H1 (cell line): Measurements from ENCODE around the gene CTIF. TPM values are rescaled to one million over a fixed set of nuclear protein-coding genes. Genes with fewer than 3 reads are reported as not detected.

Source experiments
- CTCF ChIA-PET: fragments of 300-600 bp; sonication (Branson Sonifier 250); formaldehyde crosslinking; loops from one replicate; lab custom pipeline; 2021; ENCODE audit not compliant: partially characterized antibody; lab: Charles Lee
- POLR2A ChIA-PET: fragments of 300-600 bp; sonication (Branson Sonifier 250); formaldehyde crosslinking; loops from one replicate; lab custom pipeline; 2021; ENCODE audit warnings: inconsistent platforms; ENCODE audit not compliant: partially characterized antibody; lab: Charles Lee
- DNase-seq, 2 experiments: peaks; one replicate each; pipeline versions ENCODE4 v3.0.0 to v3.0.0-alpha.2; 2010 to 2022; ENCODE audit warnings: low spot score in 2 of 2, low read depth in 1 of 2, mixed read lengths in 1 of 2
- FAIRE-seq: peaks from 2 replicates; lab custom pipeline; 2011; peaks lifted over from hg19 to GRCh38; lab: Jason Lieb, UNC
- H2AFZ ChIP-seq: 2 replicates; pipeline ENCODE4 v1.8.1; 2012; ENCODE audit warnings: low read length, inconsistent platforms
- H2AK5ac ChIP-seq: 2 replicates; pipeline ENCODE4 v1.6.1; 2013; ENCODE audit warnings: low read depth, low read length
- H2BK120ac ChIP-seq: replicated peaks from 2 replicates; pipeline ENCODE3; 2013; ENCODE audit warnings: low read depth, low read length, inconsistent platforms
- H2BK12ac ChIP-seq: 2 replicates; pipeline ENCODE4 v1.6.1; 2013; ENCODE audit warnings: low read depth, low read length
- H2BK15ac ChIP-seq: 2 replicates; pipeline ENCODE4 v1.6.1; 2013; ENCODE audit warnings: low read length
- H2BK20ac ChIP-seq: 2 replicates; pipeline ENCODE4 v1.6.1; 2013; ENCODE audit warnings: low read length
- H2BK5ac ChIP-seq: 2 replicates; pipeline ENCODE4 v1.6.1; 2013; ENCODE audit warnings: low read depth, low read length
- H3K14ac ChIP-seq: 2 replicates; pipeline ENCODE4 v1.6.1; 2013; ENCODE audit warnings: inconsistent platforms; ENCODE audit not compliant: insufficient read length
- H3K18ac ChIP-seq: 2 replicates; pipeline ENCODE4 v1.6.1; 2013; ENCODE audit warnings: low read length; ENCODE audit errors: extremely low read depth
- H3K23ac ChIP-seq: 2 replicates; pipeline ENCODE4 v1.6.1; 2013; ENCODE audit warnings: inconsistent platforms; ENCODE audit not compliant: insufficient read length
- H3K23me2 ChIP-seq: 2 replicates; pipeline ENCODE4 v1.6.1; 2013; ENCODE audit warnings: low read depth, low read length
- H3K27ac ChIP-seq: 2 replicates; pipeline ENCODE4 v1.6.1; 2011; ENCODE audit warnings: low read depth, low read length, inconsistent platforms
- H3K27me3 ChIP-seq, 4 experiments: replicated peaks in 1 of 4; 1 replicate in 1 of 4; 2 replicates in 3 of 4; pipeline versions ENCODE4 v1.6.1 to v1.8.1; 2011 to 2013; ENCODE audit warnings: low read length in 3 of 4, mild to moderate bottlenecking in 3 of 4, inconsistent platforms in 2 of 4, mixed read lengths in 2 of 4, moderate library complexity in 1 of 4; ENCODE audit not compliant: control insufficient read depth in 3 of 4, insufficient read depth in 3 of 4; ENCODE audit errors: extremely low read depth in 1 of 4
- H3K36me3 ChIP-seq, 4 experiments: 2 replicates each; pipeline versions ENCODE4 v1.6.1 to v1.8.1; 2011 to 2013; ENCODE audit warnings: mild to moderate bottlenecking in 4 of 4, low read length in 3 of 4, moderate library complexity in 2 of 4, control low read depth in 1 of 4, inconsistent platforms in 1 of 4; ENCODE audit not compliant: insufficient read depth in 4 of 4, control insufficient read depth in 2 of 4
- H3K4ac ChIP-seq: replicated peaks from 2 replicates; pipeline ENCODE3; 2013; ENCODE audit warnings: low read length, low read depth, mixed read lengths, inconsistent platforms; ENCODE audit not compliant: insufficient read length
- H3K4me1 ChIP-seq, 4 experiments: replicated peaks in 1 of 4; 1 replicate in 1 of 4; 2 replicates in 3 of 4; pipeline versions ENCODE4 v1.6.1 to v1.8.1; 2011 to 2013; ENCODE audit warnings: low read length in 3 of 4, inconsistent platforms in 2 of 4, mixed read lengths in 1 of 4; ENCODE audit not compliant: insufficient read depth in 4 of 4, control insufficient read depth in 3 of 4
- H3K4me2 ChIP-seq, 2 experiments: 2 replicates each; pipeline versions ENCODE4 v1.6.1 to v1.8.1; 2011 to 2013; ENCODE audit warnings: low read depth in 2 of 2, low read length in 2 of 2, control low read depth in 1 of 2, inconsistent platforms in 1 of 2, mild to moderate bottlenecking in 1 of 2; ENCODE audit not compliant: insufficient read depth in 1 of 2
- H3K4me3 ChIP-seq, 4 experiments: fragments of 200-600, 300-600 bp in 1 of 4; sonication (generic), shearing (Covaris generic), sonication (Bioruptor Twin) in 1 of 4; 2 replicates each; pipeline versions ENCODE4 v1.5.1 to v1.8.1; 2011 to 2016; ENCODE audit warnings: low read length in 4 of 4, low read depth in 3 of 4, control low read depth in 2 of 4, inconsistent platforms in 2 of 4, mild to moderate bottlenecking in 2 of 4, mixed read lengths in 1 of 4, moderate library complexity in 1 of 4; ENCODE audit not compliant: insufficient read depth in 2 of 4; ENCODE audit errors: extremely low read depth in 1 of 4
- H3K56ac ChIP-seq: replicated peaks from 2 replicates; pipeline ENCODE3; 2013; ENCODE audit warnings: low read depth, mild to moderate bottlenecking, mixed read lengths, low read length, inconsistent platforms; ENCODE audit not compliant: insufficient read length
- H3K79me1 ChIP-seq: 2 replicates; pipeline ENCODE4 v1.6.1; 2013; ENCODE audit warnings: low read depth, low read length, control low read depth
- H3K79me2 ChIP-seq, 2 experiments: 2 replicates each; pipeline versions ENCODE4 v1.6.1 to v1.8.1; 2012 to 2013; ENCODE audit warnings: low read length in 2 of 2, mild to moderate bottlenecking in 2 of 2, inconsistent platforms in 1 of 2; ENCODE audit not compliant: insufficient read depth in 2 of 2, control insufficient read depth in 1 of 2
- H3K9ac ChIP-seq, 4 experiments: replicated peaks in 1 of 4; 1 replicate in 1 of 4; 2 replicates in 3 of 4; pipeline versions ENCODE4 v1.6.1 to v1.8.1; 2011 to 2013; ENCODE audit warnings: low read depth in 3 of 4, low read length in 3 of 4, control low read depth in 2 of 4, mild to moderate bottlenecking in 2 of 4, moderate library complexity in 2 of 4, inconsistent platforms in 1 of 4; ENCODE audit errors: extremely low read depth in 1 of 4
- H3K9me3 ChIP-seq, 2 experiments: 2 replicates each; pipeline versions ENCODE4 v1.6.1 to v1.8.1; 2012 to 2013; ENCODE audit warnings: mild to moderate bottlenecking in 2 of 2, moderate library complexity in 2 of 2, control low read depth in 1 of 2, inconsistent platforms in 1 of 2, low read depth in 1 of 2, low read length in 1 of 2, mixed read lengths in 1 of 2; ENCODE audit not compliant: insufficient read depth in 2 of 2
- H4K20me1 ChIP-seq, 2 experiments: replicated peaks in 1 of 2; 2 replicates each; pipeline versions ENCODE3 to v1.8.1; 2011 to 2013; ENCODE audit warnings: inconsistent platforms in 2 of 2, low read length in 2 of 2, mild to moderate bottlenecking in 1 of 2; ENCODE audit not compliant: insufficient read depth in 2 of 2, control insufficient read depth in 1 of 2
- H4K5ac ChIP-seq: 2 replicates; pipeline ENCODE4 v1.6.1; 2013; ENCODE audit warnings: low read length, low read depth, mixed read lengths, inconsistent platforms; ENCODE audit not compliant: insufficient read length
- H4K8ac ChIP-seq: 2 replicates; pipeline ENCODE4 v1.8.0; 2013; ENCODE audit warnings: mild to moderate bottlenecking, moderate library complexity, low read length, inconsistent platforms; ENCODE audit not compliant: insufficient read depth; ENCODE audit errors: extremely low read depth
- H4K91ac ChIP-seq: replicated peaks from 2 replicates; pipeline ENCODE3; 2013; ENCODE audit warnings: low read length, mixed read lengths, inconsistent platforms; ENCODE audit not compliant: insufficient read length
- KDM4A ChIP-seq: IDR thresholded peaks from one replicate; pipeline ENCODE4 v1.7.1; 2012; ENCODE audit warnings: low read depth, mild to moderate bottlenecking, moderate library complexity, low read length, inconsistent platforms; ENCODE audit not compliant: severe bottlenecking
- MAX ChIP-seq: IDR thresholded peaks from 2 replicates; pipeline ENCODE4 v1.6.1; 2012; ENCODE audit warnings: inconsistent platforms
- RFX5 ChIP-seq: IDR thresholded peaks from 2 replicates; pipeline ENCODE4 v1.6.1; 2011; ENCODE audit warnings: low read depth, low read length, improper control_type of control experiment, borderline replicate concordance
- WGBS, 2 experiments: shearing (Covaris generic) in 1 of 2; methylation state at CpG; one replicate each; pipeline versions ENCODE4 v1.1.6 to v1.1.7; 2013 to 2015; ENCODE audit warnings: low lambda C conversion rate in 2 of 2, mixed read lengths in 2 of 2, inconsistent platforms in 1 of 2, low coverage in 1 of 2, missing lambda C conversion rate in 1 of 2; ENCODE audit not compliant: insufficient replicate concordance in 2 of 2, insufficient coverage in 1 of 2, insufficient read length in 1 of 2; ENCODE audit errors: extremely low coverage in 1 of 2, missing lambda C conversion rate in 1 of 2; 5-methylcytosine and 5-hydroxymethylcytosine counted together
- polyA plus RNA-seq, 7 experiments: library from polyadenylated mRNA; depleted of rRNA in 3 of 7; stranded (reverse) in 5 of 7; unstranded in 2 of 7; fragments of >200 nt in 5 of 7; fragments of 200-250 nt in 2 of 7; gene quantifications; 1 replicate in 5 of 7; 2 replicates in 1 of 7; 4 replicates in 1 of 7; pipeline versions ENCODE4 v1.2.1 to v1.2.3, GENCODE V29; 2011 to 2013; ENCODE audit warnings: missing spikeins in 2 of 7, mixed read lengths in 2 of 7
- total RNA-seq: library from RNA; stranded (reverse); fragmentation: NEBNext Ultra II Directional; extraction: Animal tissue kit (Norgen Biotek cat#: 25700); gene quantifications from 2 replicates; pipeline ENCODE4 v1.2.1, GENCODE V29; 2021

CTIF gene
- total and polyA plus RNA-seq, 2 of the 8 experiments (the other 6 are each of a cell fraction or from before 2014, with no cell fraction given), result 9.0 to 17.8 TPM

- H3K23ac ChIP-seq, result no peak overlapping the region
- no peak overlapping the region for H4K91ac ChIP-seq
- ChIA-PET POLR2A (no interaction called here), CTCF (interaction anchor here (1.3 to 1.4 kb wide), 2 partner anchors 23 to 143 kb away, joined by 3 to 4 read pairs; no protein-coding TSS in a partner anchor)
- no peak overlapping the region for H2BK15ac ChIP-seq
- no peaks in the 10 kb centered on the region for H3K23me2 ChIP-seq
- no peak overlapping the region for H2BK5ac ChIP-seq
- H3K79me2 ChIP-seq, result no peaks in the 10 kb centered on the region
- H4K20me1 ChIP-seq, result peaks cover 2 to 4% of the 10 kb centered on the region in 2 experiments
- H2AFZ ChIP-seq, result no peak overlapping the region
- H3K9me3 ChIP-seq, result no peaks in the 10 kb centered on the region
- H3K4me1 ChIP-seq, result no peaks in the 10 kb centered on the region
- H3K27ac ChIP-seq, result no peak overlapping the region
- no peak overlapping the region for H2AK5ac ChIP-seq
- FAIRE-seq (no peak), DNase-seq (peak in 1 of 2 experiments; percentile 28)
- no peak overlapping the region for H2BK120ac ChIP-seq
- no peaks in the 10 kb centered on the region for H3K36me3 ChIP-seq
- H3K4me2 ChIP-seq, result no peak overlapping the region
- no peak overlapping the region for H3K9ac ChIP-seq
- H3K18ac ChIP-seq, result no peak overlapping the region
- no peaks in the 10 kb centered on the region for H3K79me1 ChIP-seq
- WGBS, 2 experiments, result 90% methylated on average over 14 of the region's 14 CpGs; no CpG with 5 or more reads in 1 of the 2 experiments
- H3K56ac ChIP-seq, result no peak overlapping the region
- no peak overlapping the region for H3K4ac ChIP-seq
- no peak overlapping the region for H2BK20ac ChIP-seq
- TF ChIP-seq RFX5 (no peak), KDM4A (no peak), MAX (no peak)
- no peaks in the 10 kb centered on the region; a peak in 1 of 7 replicates for H3K27me3 ChIP-seq
- no peak overlapping the region for H3K4me3 ChIP-seq
- no peak overlapping the region for H2BK12ac ChIP-seq
- no peak overlapping the region for H4K8ac ChIP-seq
- no peak overlapping the region for H4K5ac ChIP-seq
- H3K14ac ChIP-seq, result no peak overlapping the region
Measured at GRCh38 chr18:48800876-48801727, 262.3 kb downstream of the CTIF start.
